COLO829 (cell line): ENCODE data around the gene AADACL2.

ENCODE experiments used
- DNase-seq: peaks from one replicate; pipeline ENCODE4 v3.0.0; 2012; ENCODE audit warnings: low spot score

Gene AADACL2

GRCh38 chr3:151806838-151807237 is 73.1 kb downstream of the AADACL2 start:
- no peak for DNase-seq
